ENCODE measurements around the gene FMN2.
"Not testable (repeated sequence)": the region's sequence is repeated elsewhere in the genome, so short reads cannot be mapped to it uniquely, and the experiment has no call there.

Gene FMN2

DNA sequence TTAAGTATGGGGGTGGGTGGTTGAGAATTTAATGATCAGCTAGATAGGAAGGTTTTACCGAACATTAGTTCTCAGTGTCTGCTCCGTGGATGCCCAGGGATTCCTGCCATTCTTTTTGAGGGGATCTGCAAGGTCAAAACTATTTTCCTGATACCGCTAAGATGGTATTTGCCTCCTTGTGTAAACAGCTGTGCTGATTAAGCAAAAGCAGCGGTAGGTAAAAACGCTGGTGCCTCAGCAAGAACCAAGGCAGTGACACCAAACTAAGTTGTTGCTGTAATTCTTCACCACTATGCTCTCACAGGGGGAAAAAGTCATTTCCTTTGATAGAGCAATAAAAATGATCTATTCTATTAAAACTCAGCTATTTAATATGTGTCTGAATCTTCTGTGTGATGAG, 229.0 kb downstream of the FMN2 start:
- no peak for DNase-seq

DNA sequence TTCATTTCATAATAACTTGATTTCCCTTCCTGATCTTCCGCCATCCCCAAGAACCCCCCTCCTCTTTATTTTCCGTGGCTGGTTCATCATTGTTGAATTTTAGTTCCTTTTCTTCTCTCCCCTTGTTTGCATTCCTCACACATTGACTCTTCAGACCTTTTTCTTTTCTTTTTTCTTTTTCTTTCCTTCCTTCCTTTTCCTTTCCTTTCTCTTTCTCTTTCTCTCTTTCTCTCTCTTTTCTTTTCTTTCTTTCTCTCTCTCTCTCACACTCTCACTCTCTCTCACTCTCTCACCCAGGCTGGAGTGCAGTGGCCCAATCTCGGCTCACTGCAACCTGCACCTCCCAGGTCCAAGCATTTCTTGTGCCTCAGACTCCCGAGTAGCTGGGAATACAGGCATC, 231.3 kb downstream of the FMN2 start:
- DNase-seq: no peak

- DNase-seq: not testable (repeated sequence)
Observed at GRCh38 chr1:240328382-240328781, 236.7 kb downstream of the FMN2 start.

GRCh38 chr1:240329443-240329842, 237.8 kb downstream of the FMN2 start:
- no peak for DNase-seq

- DNase-seq: no peak
Observed at GRCh38 chr1:240332672-240333071, 241.0 kb downstream of the FMN2 start.

DNA sequence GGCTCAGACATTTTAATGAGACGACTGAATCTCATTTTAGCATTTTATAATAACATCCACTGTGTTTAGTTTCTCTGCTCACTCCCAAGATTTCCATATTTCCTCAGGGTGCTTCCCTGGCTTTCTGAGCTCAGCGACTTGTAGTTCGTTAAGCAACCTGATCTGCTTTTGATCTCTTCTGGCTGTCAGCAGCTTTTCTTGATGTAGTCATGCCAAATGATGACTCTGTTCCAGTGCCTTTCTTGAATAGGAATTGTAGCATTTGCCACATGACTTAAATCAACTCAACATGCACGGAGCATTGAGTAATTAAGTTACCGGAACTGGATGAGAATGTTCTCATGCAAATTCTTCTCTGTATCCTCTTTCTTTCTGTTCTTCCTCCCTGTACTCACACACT, 246.1 kb downstream of the FMN2 start:
- DNase-seq: no peak

GRCh38 chr1:240338837-240339236, 247.2 kb downstream of the FMN2 start:
- DNase-seq: no peak

- no peak for DNase-seq
Observed at GRCh38 chr1:240341365-240342250, 249.9 kb downstream of the FMN2 start.

DNA sequence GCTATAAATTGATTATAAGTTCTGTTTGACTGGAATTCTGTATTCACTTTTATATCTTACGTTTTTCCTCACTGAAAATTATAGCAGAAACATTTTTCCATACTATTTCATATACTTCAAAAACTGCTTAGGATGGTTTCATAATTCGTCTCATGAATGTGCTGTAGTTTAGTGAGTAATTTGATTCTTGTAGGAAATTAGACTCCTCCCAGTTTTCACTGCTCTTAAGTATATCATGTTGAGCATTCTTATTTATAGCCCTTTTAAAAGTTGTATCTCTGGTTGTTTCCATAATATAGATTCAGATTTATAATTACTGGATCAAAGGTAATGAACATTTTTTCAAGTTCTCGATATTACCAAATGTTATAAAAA, 250.6 kb downstream of the FMN2 start:
- no peak for DNase-seq

DNA sequence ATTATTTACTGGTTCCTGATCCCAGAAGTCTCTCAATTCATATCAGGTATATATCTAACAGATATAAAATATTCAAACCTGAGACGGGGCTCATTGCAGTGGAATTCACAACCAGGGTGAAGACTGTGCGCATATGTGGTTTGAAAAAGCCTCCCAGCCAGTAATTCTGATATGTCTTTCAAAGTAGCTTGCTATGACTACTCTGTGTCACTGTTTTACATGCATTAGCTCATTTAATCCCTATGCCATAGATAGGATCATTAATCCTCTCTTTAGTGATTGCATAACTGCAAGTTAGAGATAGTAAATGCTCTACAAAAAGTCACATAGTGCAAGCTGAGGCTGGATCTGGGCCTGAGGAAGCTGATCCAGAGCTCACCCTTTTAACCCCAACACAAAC, 251.4 kb downstream of the FMN2 start:
- no peak for DNase-seq

DNA sequence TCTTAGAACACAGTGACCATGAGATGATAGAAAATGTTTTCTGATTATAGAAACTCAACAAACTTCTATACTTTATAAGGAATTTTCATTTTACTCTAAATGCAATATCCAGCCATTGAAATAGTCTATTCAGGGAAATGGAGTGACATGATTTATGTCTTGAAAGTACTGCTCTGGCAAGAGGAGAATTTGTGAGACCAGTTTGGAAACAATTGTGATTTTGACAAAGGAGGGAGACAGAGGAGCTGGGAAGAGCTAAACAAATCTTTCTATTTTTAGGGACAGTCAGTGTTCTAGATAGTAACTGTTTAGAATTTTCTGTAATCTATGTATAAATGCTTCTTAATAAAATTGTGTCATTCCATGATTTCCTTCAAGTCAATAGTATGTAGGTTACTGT, 252.3 kb downstream of the FMN2 start:
- no peak for DNase-seq

DNA sequence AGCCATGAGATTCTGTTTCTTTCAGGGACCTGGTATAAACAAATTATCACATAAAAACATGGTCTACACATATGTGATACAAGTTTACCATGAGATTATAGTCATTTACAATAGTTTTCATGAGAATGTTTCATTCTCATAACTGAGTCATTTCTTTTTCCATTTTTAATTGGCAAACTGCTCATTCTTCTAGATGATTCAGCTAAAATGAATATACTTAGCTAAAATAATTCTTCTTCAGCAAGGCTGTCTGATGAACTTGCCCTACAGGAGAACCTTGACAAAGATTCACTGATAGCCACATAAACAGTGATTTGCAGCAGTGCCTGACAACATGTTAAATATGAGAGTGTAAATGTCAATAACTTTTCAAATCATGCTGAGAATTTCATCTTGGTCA, 253.2 kb downstream of the FMN2 start:
- no peak for DNase-seq

- no peak for DNase-seq
Observed at GRCh38 chr1:240349695-240350094, 258.0 kb downstream of the FMN2 start.

GRCh38 chr1:240350910-240351331, 259.2 kb downstream of the FMN2 start:
- DNase-seq: no peak

DNA sequence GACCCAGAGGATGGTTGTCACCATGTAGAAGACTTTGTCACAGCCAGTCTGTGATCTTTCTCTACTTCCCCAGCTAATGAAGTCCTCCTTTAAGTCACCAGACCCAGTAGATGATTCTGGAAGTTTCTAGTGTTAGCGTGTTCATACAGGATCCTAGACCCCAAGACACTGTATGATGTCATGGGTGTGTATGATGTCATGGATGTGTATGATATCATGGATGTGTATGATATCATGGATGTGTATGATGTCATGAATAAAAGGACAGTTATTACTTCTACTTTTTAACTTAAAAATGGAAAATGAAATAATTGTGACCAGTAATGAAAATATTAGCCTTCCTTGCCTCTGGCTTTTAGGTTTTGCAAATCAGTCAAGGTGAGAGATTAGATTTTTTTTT, 260.0 kb downstream of the FMN2 start:
- DNase-seq: no peak

GRCh38 chr1:240352769-240353168, 261.1 kb downstream of the FMN2 start:
- no peak for DNase-seq

- DNase-seq: no peak
Observed at GRCh38 chr1:240356568-240356967, 264.9 kb downstream of the FMN2 start.

GRCh38 chr1:240362046-240362445, 270.4 kb downstream of the FMN2 start:
- no peak for DNase-seq

- DNase-seq: no peak
Observed at GRCh38 chr1:240362826-240363225, 271.1 kb downstream of the FMN2 start.

DNA sequence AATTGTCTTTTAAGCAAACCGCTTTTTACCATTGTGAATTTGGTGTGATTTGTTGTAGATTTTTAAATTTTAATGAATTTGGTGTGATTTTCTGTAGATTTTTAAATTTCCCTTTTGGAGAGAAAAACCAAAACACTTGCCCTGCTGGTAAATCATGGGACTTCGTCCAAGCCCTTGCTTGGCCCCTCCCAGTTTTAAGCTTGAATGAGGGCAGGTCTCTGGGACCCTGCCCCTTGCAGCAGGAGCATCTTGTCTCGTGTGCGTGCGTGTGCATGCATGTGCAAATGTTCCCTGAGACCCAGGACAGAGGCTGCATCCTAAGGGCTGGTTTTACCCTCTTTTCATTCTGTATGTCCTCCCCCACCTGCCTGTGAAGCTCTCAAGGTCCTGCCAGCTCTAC, 271.6 kb downstream of the FMN2 start:
- no peak for DNase-seq

GRCh38 chr1:240363914-240364313, 272.2 kb downstream of the FMN2 start:
- no peak for DNase-seq

DNA sequence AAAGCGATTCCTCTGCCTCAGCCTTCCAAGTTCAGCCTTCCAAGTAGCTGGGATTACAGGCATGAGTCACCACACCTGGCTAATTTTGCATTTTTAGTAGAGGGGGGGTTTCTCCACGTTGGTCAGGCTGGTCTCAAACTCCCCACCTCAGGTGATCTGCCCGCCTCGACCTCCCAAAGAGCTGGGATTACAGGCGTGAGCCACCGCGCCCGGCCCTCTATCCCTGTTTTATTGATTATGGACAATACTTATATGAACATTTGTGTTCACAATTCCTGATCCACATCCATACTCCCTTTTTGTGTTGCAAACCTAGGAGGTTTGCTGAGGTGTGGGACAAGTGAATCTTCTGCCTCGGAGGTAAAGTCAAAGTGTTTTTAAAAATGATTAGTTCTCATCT, 275.0 kb downstream of the FMN2 start:
- no peak for DNase-seq

- DNase-seq: no peak
Observed at GRCh38 chr1:240385551-240385950, 293.9 kb downstream of the FMN2 start.

DNA sequence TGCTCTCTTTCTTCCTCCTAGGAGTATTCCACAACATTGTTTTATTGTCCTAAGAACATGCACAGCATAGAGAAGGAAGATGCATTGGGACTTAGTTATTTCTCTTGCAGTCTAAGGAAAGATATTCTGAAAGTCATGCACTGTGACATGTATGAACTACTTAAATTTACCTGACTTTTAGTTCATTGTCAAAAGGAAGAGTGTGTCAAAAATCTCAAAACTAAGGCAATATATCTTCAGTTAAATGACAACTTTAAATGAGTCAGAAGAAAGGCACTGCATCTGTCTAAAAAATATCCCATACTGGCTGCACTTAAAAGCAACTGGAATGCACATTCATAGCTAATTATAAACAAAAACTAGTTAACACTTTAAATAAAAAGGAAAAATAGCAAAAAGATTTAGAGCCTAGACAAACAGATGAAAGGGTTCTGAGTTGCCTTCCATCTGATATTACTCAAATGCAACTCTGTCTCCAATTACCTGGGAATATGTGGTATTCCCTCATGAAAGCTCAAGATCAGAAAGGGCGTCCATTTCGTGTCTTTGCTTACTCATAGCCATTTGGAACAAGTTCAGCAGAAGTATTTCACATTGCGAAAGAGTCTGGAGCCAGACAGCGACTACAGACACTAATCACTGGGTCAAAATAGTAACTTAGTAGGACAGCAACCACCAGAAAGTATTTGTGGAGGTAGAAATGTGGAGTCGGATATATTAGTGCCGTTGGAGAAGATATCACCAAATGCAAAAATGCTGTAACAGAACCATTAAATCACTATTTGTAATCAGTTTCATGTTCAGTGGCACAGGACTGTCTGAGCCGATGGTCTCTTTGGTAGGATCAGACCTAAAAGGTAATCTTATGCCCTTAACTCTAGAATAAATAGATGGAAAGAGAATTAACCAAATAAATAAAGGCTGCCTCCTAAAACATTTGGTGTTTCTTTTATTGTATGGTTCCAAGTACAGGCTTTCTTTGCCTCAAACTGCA, 294.6 kb downstream of the FMN2 start:
- DNase-seq: no peak

All from NCI-H1694 (cell line).